ENCODE data around the gene SIGLEC15. TPM values are rescaled to one million over a fixed set of nuclear protein-coding genes. Genes with fewer than 3 reads are reported as not detected.
"Not testable (repeated sequence)": the region's sequence is repeated elsewhere in the genome, so short reads cannot be mapped to it uniquely, and the experiment has no call there.

The SIGLEC15 gene
- total RNA-seq, 2 experiments from 2014 or later = not detected

- no peak for ATAC-seq
- Mint-ChIP-seq H3K27ac (no peak overlapping the region), H3K4me1 (ENCODE audit: low read depth) (peaks cover 19% of the 10 kb centered on the region), H3K27me3 (ENCODE audit: low read depth) (peaks cover 27% of the 10 kb centered on the region), H3K36me3 (ENCODE audit: low read depth) (no peaks in the 10 kb centered on the region), H3K9me3 (ENCODE audit: insufficient read depth) (peaks cover 3% of the 10 kb centered on the region), H3K4me3 (no peak overlapping the region)
- ChIA-PET CTCF (interaction anchor here (0.7 to 1.6 kb wide), 2 partner anchors 13 to 18 kb away, joined by 3 read pairs; no protein-coding TSS in a partner anchor), POLR2A (no interaction called here)
- no peak for DNase-seq
These were observed 3.8 kb upstream of the SIGLEC15 start for GRCh38 chr18:45821711-45822110.

- DNase-seq (no peak), ATAC-seq (no peak)
- H3K4me3 Mint-ChIP-seq = no peak overlapping the region
- no peaks in the 10 kb centered on the region for H3K9me3 Mint-ChIP-seq (ENCODE audit: insufficient read depth)
- H3K4me1 Mint-ChIP-seq (ENCODE audit: low read depth) = peaks cover 38% of the 10 kb centered on the region
- CTCF ChIA-PET = no interaction called here
- peak overlapping the region; percentile 55 for H3K27ac Mint-ChIP-seq
- no peaks in the 10 kb centered on the region for H3K36me3 Mint-ChIP-seq (ENCODE audit: low read depth)
- POLR2A ChIA-PET = interaction anchor here (0.6 kb wide), 1 partner anchor 116 kb away, joined by 3 read pairs; no protein-coding TSS in a partner anchor
- peaks cover 20% of the 10 kb centered on the region for H3K27me3 Mint-ChIP-seq (ENCODE audit: low read depth)
These were observed 609 bp downstream of the SIGLEC15 start for GRCh38 chr18:45826084-45826483.

- H3K9me3 Mint-ChIP-seq (ENCODE audit: insufficient read depth); ATAC-seq; H3K36me3 Mint-ChIP-seq (ENCODE audit: low read depth); H3K27ac Mint-ChIP-seq; POLR2A ChIA-PET; H3K4me3 Mint-ChIP-seq; DNase-seq; CTCF ChIA-PET: not testable (repeated sequence)
- Mint-ChIP-seq H3K4me1 (ENCODE audit: low read depth) (peaks cover 38% of the 10 kb centered on the region), H3K27me3 (ENCODE audit: low read depth) (peaks cover 15% of the 10 kb centered on the region)
These were observed 1.2 kb downstream of the SIGLEC15 start for GRCh38 chr18:45826716-45827115.

GRCh38 chr18:45828917-45829811 is 3.7 kb downstream of the SIGLEC15 start:
- ATAC-seq (no peak), DNase-seq (no peak)
- POLR2A ChIA-PET = no interaction called here
- Mint-ChIP-seq H3K9me3 (ENCODE audit: insufficient read depth) (no peaks in the 10 kb centered on the region), H3K36me3 (ENCODE audit: low read depth) (no peaks in the 10 kb centered on the region), H3K4me1 (ENCODE audit: low read depth) (peaks cover 38% of the 10 kb centered on the region), H3K27me3 (ENCODE audit: low read depth) (peaks cover 8% of the 10 kb centered on the region), H3K27ac (no peak overlapping the region), H3K4me3 (no peak overlapping the region)
- CTCF ChIA-PET = no interaction called here

GRCh38 chr18:45829855-45830254 is 4.4 kb downstream of the SIGLEC15 start:
- Mint-ChIP-seq H3K9me3 (ENCODE audit: insufficient read depth) (no peaks in the 10 kb centered on the region), H3K27ac (no peak overlapping the region), H3K4me3 (no peak overlapping the region), H3K36me3 (ENCODE audit: low read depth) (no peaks in the 10 kb centered on the region), H3K4me1 (ENCODE audit: low read depth) (peaks cover 32% of the 10 kb centered on the region), H3K27me3 (ENCODE audit: low read depth) (peaks cover 12% of the 10 kb centered on the region)
- ATAC-seq (no peak), DNase-seq (no peak)
- POLR2A ChIA-PET = no interaction called here
- CTCF ChIA-PET = no interaction called here

- Mint-ChIP-seq H3K27ac (no peak overlapping the region), H3K9me3 (ENCODE audit: insufficient read depth) (no peaks in the 10 kb centered on the region), H3K4me3 (no peak overlapping the region), H3K4me1 (ENCODE audit: low read depth) (peaks cover 22% of the 10 kb centered on the region), H3K27me3 (ENCODE audit: low read depth) (peaks cover 21% of the 10 kb centered on the region), H3K36me3 (ENCODE audit: low read depth) (no peaks in the 10 kb centered on the region)
- ATAC-seq (no peak), DNase-seq (no peak)
- POLR2A ChIA-PET = no interaction called here
- CTCF ChIA-PET = interaction anchor here (0.7 to 1.1 kb wide), 5 partner anchors 21 to 159 kb away, joined by 3 to 7 read pairs (median 3); no protein-coding TSS in a partner anchor
These were observed 5.4 kb downstream of the SIGLEC15 start for GRCh38 chr18:45830917-45831316.

- Mint-ChIP-seq H3K9me3 (ENCODE audit: insufficient read depth) (no peaks in the 10 kb centered on the region), H3K4me1 (ENCODE audit: low read depth) (peaks cover 10% of the 10 kb centered on the region), H3K4me3 (no peak overlapping the region), H3K36me3 (ENCODE audit: low read depth) (no peaks in the 10 kb centered on the region), H3K27ac (no peak overlapping the region), H3K27me3 (ENCODE audit: low read depth) (peaks cover 38% of the 10 kb centered on the region)
- DNase-seq = no peak
- POLR2A ChIA-PET = no interaction called here
- CTCF ChIA-PET = interaction anchor here (1.9 kb wide), 1 partner anchor 168 kb away, joined by 7 read pairs; no protein-coding TSS in a partner anchor
- ATAC-seq = no peak
These were observed 8.4 kb downstream of the SIGLEC15 start for GRCh38 chr18:45833846-45834245.

- Mint-ChIP-seq H3K27me3 (ENCODE audit: low read depth) (peaks cover 41% of the 10 kb centered on the region), H3K4me3 (no peak overlapping the region), H3K36me3 (ENCODE audit: low read depth) (no peaks in the 10 kb centered on the region), H3K27ac (no peak overlapping the region), H3K9me3 (ENCODE audit: insufficient read depth) (no peaks in the 10 kb centered on the region), H3K4me1 (ENCODE audit: low read depth) (peaks cover 10% of the 10 kb centered on the region)
- ATAC-seq = no peak
- ChIA-PET CTCF (interaction anchor here (1.3 to 1.9 kb wide), 2 partner anchors 168 to 170 kb away, joined by 3 to 7 read pairs; no protein-coding TSS in a partner anchor), POLR2A (interaction anchor here (0.6 kb wide), 1 partner anchor 66 kb away, joined by 3 read pairs; no protein-coding TSS in a partner anchor)
- DNase-seq = no peak
These were observed 8.8 kb downstream of the SIGLEC15 start for GRCh38 chr18:45834306-45834705.

- H3K36me3 Mint-ChIP-seq (ENCODE audit: low read depth) = no peaks in the 10 kb centered on the region
- ChIA-PET CTCF (interaction anchor here (0.9 to 1.9 kb wide), 3 partner anchors 113 to 171 kb away, joined by 3 to 7 read pairs (median 3); no protein-coding TSS in a partner anchor), POLR2A (no interaction called here)
- no peaks in the 10 kb centered on the region for H3K9me3 Mint-ChIP-seq (ENCODE audit: insufficient read depth)
- H3K4me1 Mint-ChIP-seq (ENCODE audit: low read depth) = peaks cover 10% of the 10 kb centered on the region
- ATAC-seq (no peak), DNase-seq (no peak)
- H3K27me3 Mint-ChIP-seq (ENCODE audit: low read depth) = peaks cover 47% of the 10 kb centered on the region
- H3K4me3 Mint-ChIP-seq = no peak overlapping the region
- H3K27ac Mint-ChIP-seq = no peak overlapping the region
These were observed 9.7 kb downstream of the SIGLEC15 start for GRCh38 chr18:45835057-45835636.

GRCh38 chr18:45836242-45837205 is 11.0 kb downstream of the SIGLEC15 start:
- Mint-ChIP-seq H3K9me3 (ENCODE audit: insufficient read depth) (no peaks in the 10 kb centered on the region), H3K4me1 (ENCODE audit: low read depth) (peaks cover 10% of the 10 kb centered on the region), H3K27ac (no peak overlapping the region), H3K27me3 (ENCODE audit: low read depth) (peaks cover 50% of the 10 kb centered on the region), H3K4me3 (peak overlapping the region; percentile 7), H3K36me3 (ENCODE audit: low read depth) (no peaks in the 10 kb centered on the region)
- ChIA-PET POLR2A (no interaction called here), CTCF (interaction anchor here (1.3 kb wide), 1 partner anchor 144 kb away, joined by 3 read pairs; no protein-coding TSS in a partner anchor)
- DNase-seq (no peak), ATAC-seq (no peak)

All from activated CD8-positive, alpha-beta T cell treated with anti-CD3 and anti-CD28 coated beads, Interleukin-2, amount 10 ng/mL, durations not matched to agents 7 days and 5 days (primary cell).